GM15510 (cell line): ENCODE data around the gene RRM2.

Source experiments
- POLR2A ChIP-seq: IDR thresholded peaks from 3 replicates; pipeline ENCODE4 v1.6.1; 2011; ENCODE audit warnings: borderline replicate concordance; ENCODE audit not compliant: insufficient read length; ENCODE audit errors: extremely low read depth

RRM2 gene

GRCh38 chr2:10136101-10136934 lies 13.8 kb downstream of the RRM2 start:
- TF ChIP-seq POLR2A: peak; percentile 39

- TF ChIP-seq POLR2A: peak; percentile 24
These were observed 14.7 kb downstream of the RRM2 start for GRCh38 chr2:10137053-10137843.

- TF ChIP-seq POLR2A: no peak
These were observed 17.0 kb downstream of the RRM2 start for GRCh38 chr2:10139536-10139935.

GRCh38 chr2:10140841-10141610 lies 18.5 kb downstream of the RRM2 start:
- no peak for TF ChIP-seq POLR2A

GRCh38 chr2:10141736-10142639 lies 19.4 kb downstream of the RRM2 start:
- TF ChIP-seq POLR2A: no peak

- TF ChIP-seq POLR2A: no peak
These were observed 20.1 kb downstream of the RRM2 start for GRCh38 chr2:10142640-10142965.

- TF ChIP-seq POLR2A: no peak
These were observed 22.4 kb downstream of the RRM2 start for GRCh38 chr2:10144771-10145518.

GRCh38 chr2:10145519-10146357 lies 23.2 kb downstream of the RRM2 start:
- TF ChIP-seq POLR2A: no peak

GRCh38 chr2:10146366-10147005 lies 23.9 kb downstream of the RRM2 start:
- no peak for TF ChIP-seq POLR2A

GRCh38 chr2:10148268-10148667 lies 25.7 kb downstream of the RRM2 start:
- TF ChIP-seq POLR2A: no peak

GRCh38 chr2:10149635-10150034 lies 27.1 kb downstream of the RRM2 start:
- no peak for TF ChIP-seq POLR2A

GRCh38 chr2:10150436-10150835 lies 27.9 kb downstream of the RRM2 start:
- no peak for TF ChIP-seq POLR2A
